Lung (tissue), 12 donors: ENCODE results near the gene CYGB. TPM values are rescaled to one million over a fixed set of nuclear protein-coding genes. Genes with fewer than 3 reads are reported as not detected.

Source experiments
- ATAC-seq: fragments of 200-7000 bp; cut with Tn5 transposase; one replicate; pipeline ENCODE4 v1.9.1; 2020; ENCODE audit warnings: moderate number of reproducible peaks; ENCODE audit not compliant: insufficient read depth, low FRiP score
- DNase-seq, 3 donors: peaks; one replicate each; pipeline ENCODE4 v3.0.0-alpha.2; 2013 to 2017
- H3K27ac ChIP-seq, 2 donors: one replicate each; pipeline ENCODE4 v1.5.1; 2013; ENCODE audit warnings: mild to moderate bottlenecking in 2 of 2, moderate library complexity in 2 of 2, control low read depth in 1 of 2, inconsistent platforms in 1 of 2, low read depth in 1 of 2, low read length in 1 of 2
- H3K27me3 ChIP-seq, 3 donors: one replicate each; pipeline ENCODE4 v1.5.1; 2013; ENCODE audit warnings: low read length in 2 of 3; ENCODE audit not compliant: control insufficient read depth in 3 of 3, insufficient read depth in 3 of 3
- H3K36me3 ChIP-seq, 4 donors: one replicate each; pipeline ENCODE4 v1.5.1; 2013; ENCODE audit warnings: low read length in 4 of 4, mild to moderate bottlenecking in 1 of 4, moderate library complexity in 1 of 4; ENCODE audit not compliant: control insufficient read depth in 4 of 4, insufficient read depth in 4 of 4
- H3K4me1 ChIP-seq, 5 donors: one replicate each; pipeline ENCODE4 v1.5.1; 2013; ENCODE audit warnings: low read length in 5 of 5, mild to moderate bottlenecking in 2 of 5, moderate library complexity in 1 of 5; ENCODE audit not compliant: control insufficient read depth in 5 of 5, insufficient read depth in 5 of 5
- H3K4me3 ChIP-seq: one replicate; pipeline ENCODE4 v1.5.1; 2013; ENCODE audit warnings: mild to moderate bottlenecking, control low read depth, moderate library complexity
- H3K9ac ChIP-seq, 2 donors: one replicate each; pipeline ENCODE4 v1.5.1; 2013; ENCODE audit warnings: low read length in 2 of 2, control low read depth in 1 of 2; ENCODE audit not compliant: insufficient read depth in 1 of 2
- H3K9me3 ChIP-seq, 4 donors: one replicate each; pipeline ENCODE4 v1.5.1; 2013; ENCODE audit warnings: low read length in 3 of 4, mild to moderate bottlenecking in 1 of 4, moderate library complexity in 1 of 4; ENCODE audit not compliant: control insufficient read depth in 4 of 4, insufficient read depth in 3 of 4
- WGBS, 2 donors: extraction: QIAGEN DNeasy Blood & Tissue Kit; methylation state at CpG; one replicate each; pipeline ENCODE4 v1.1.7; 2013; 5-methylcytosine and 5-hydroxymethylcytosine counted together
- polyA plus RNA-seq, 2 donors: library from polyadenylated mRNA; stranded (reverse); fragments of 200-250 nt; gene quantifications; one replicate each; pipeline ENCODE4 v1.2.1, GENCODE V29; 2013
- total RNA-seq, 2 donors: library from RNA; depleted of rRNA in 1 of 2; stranded (reverse); fragments of >200 nt in 1 of 2; gene quantifications; one replicate each; pipeline ENCODE4 v1.2.1, GENCODE V29; 2014 to 2021
- TF ChIP-seq, protein P1 (sequence below): IDR thresholded peaks from 2 replicates; pipeline ENCODE4 v1.5.1; 2012; ENCODE audit warnings: mild to moderate bottlenecking; ENCODE audit errors: control extremely low read depth, extremely low read depth
- donor health status: control.
- donor health status: control.
- donor health status: Bipolar disorder and iron deficiency.
- donor health status: healthy.
- donor health status: DM: yes; HTN: yes; CAD: no.

Gene CYGB
- total and polyA plus RNA-seq, 4 donors: 15.9 to 30.4 (median 20.7) TPM

DNA sequence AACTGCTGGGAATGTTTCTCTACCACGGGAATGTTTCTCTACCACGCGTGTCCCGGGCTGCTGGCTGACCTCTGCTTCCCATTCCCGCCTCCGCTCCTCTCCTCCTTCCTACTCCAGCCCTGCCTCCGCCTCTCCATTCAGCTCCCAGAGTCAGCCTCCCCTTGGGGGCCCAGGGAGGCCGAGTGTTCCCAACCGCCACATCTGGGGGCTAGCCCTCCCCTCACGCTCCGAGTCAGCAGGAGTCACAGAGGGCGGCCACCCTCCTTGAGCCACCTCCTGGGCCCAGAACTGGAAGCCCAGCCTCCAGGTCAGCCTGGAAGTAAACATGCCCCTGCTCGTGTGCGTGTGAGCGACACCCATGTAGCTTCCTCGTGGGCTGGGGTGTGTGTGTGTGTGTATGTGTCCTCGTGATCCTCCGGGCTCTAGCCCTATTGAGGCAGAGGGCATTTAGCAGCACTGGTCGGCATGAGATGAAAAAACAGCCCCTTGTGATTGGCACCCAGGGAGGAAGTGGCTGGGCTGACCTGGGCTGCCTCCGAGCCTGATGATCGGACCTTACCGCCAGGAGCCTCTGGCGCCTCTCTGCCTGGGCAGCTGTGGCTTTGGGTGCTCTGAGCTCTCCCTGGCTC is 7.3 kb downstream of the CYGB start:
- peak overlapping the region; percentile 94 to 96 for H3K27ac ChIP-seq
- no peaks in the 10 kb centered on the region for H3K9me3 ChIP-seq
- ATAC-seq: peak; percentile 7
- no peak overlapping the region for H3K4me3 ChIP-seq
- 47 to 72% methylated on average over 23 of the region's 23 CpGs for WGBS, 2 donors
- TF ChIP-seq, protein P1, sequence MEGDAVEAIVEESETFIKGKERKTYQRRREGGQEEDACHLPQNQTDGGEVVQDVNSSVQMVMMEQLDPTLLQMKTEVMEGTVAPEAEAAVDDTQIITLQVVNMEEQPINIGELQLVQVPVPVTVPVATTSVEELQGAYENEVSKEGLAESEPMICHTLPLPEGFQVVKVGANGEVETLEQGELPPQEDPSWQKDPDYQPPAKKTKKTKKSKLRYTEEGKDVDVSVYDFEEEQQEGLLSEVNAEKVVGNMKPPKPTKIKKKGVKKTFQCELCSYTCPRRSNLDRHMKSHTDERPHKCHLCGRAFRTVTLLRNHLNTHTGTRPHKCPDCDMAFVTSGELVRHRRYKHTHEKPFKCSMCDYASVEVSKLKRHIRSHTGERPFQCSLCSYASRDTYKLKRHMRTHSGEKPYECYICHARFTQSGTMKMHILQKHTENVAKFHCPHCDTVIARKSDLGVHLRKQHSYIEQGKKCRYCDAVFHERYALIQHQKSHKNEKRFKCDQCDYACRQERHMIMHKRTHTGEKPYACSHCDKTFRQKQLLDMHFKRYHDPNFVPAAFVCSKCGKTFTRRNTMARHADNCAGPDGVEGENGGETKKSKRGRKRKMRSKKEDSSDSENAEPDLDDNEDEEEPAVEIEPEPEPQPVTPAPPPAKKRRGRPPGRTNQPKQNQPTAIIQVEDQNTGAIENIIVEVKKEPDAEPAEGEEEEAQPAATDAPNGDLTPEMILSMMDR: no peak
- H3K27me3 ChIP-seq: no peaks in the 10 kb centered on the region
- peaks cover 0 to 53% (median 29%) of the 10 kb centered on the region in 5 donors for H3K4me1 ChIP-seq
- DNase-seq: no peak
- H3K36me3 ChIP-seq: peaks cover 0 to 4% (median 0%) of the 10 kb centered on the region in 4 donors
- no peak overlapping the region for H3K9ac ChIP-seq

DNA sequence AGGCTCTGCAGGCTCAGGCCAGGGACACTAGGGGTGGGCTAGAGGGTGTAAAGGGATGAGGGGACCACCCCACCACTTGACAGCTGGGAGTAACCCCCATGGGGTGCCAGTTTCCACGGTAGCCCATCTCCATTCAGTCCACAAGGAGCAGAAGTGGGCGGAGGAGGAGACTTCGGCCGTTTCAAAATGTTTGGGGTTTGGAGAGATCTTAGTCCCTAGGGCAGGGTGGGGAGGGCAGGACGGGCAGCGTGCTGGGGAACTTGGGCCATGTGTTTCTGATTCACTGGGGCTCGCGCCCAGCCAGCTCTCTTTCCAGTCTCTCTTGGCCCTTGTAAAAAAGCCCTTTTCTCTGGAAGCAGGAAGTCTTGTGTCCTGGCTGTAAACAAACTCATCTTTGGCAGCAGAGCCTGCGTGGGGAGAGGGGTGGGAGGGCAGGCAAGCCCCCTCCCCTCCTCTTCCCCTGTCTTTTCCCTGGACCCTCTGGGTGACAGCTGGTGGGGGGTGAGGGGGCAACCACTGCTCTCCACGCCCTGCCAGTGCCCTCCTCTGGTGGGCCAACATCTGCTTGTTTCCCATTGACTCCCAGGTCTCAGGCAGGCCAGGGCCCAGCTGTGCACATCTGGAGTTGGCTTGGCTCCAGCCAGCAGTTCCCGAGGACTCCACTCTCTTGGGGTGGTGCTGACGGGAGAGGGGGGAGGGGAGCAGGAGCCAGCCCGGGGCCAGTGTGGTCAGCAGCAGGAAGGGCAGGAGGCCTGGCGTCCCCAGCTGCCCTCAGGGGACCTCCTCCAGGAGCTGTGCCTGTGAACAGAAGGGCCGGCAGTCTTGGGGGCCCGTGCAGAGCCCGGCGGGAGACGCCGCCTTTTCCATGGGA is 8.1 kb downstream of the CYGB start:
- Histone ChIP-seq H3K9me3 (no peaks in the 10 kb centered on the region), H3K36me3 (peaks cover 0 to 4% (median 0%) of the 10 kb centered on the region in 4 donors), H3K4me3 (no peak overlapping the region), H3K9ac (no peak overlapping the region), H3K27me3 (no peaks in the 10 kb centered on the region), H3K4me1 (peaks cover 0 to 56% (median 30%) of the 10 kb centered on the region in 5 donors), H3K27ac (peak overlapping the region; percentile 94 to 96)
- ATAC-seq (peak; percentile 70), DNase-seq (peak; percentile 98 to 99 (median 99))
- TF ChIP-seq, protein P1: no peak
- 29 to 47% methylated on average over 20 of the region's 20 CpGs for WGBS, 2 donors

DNA sequence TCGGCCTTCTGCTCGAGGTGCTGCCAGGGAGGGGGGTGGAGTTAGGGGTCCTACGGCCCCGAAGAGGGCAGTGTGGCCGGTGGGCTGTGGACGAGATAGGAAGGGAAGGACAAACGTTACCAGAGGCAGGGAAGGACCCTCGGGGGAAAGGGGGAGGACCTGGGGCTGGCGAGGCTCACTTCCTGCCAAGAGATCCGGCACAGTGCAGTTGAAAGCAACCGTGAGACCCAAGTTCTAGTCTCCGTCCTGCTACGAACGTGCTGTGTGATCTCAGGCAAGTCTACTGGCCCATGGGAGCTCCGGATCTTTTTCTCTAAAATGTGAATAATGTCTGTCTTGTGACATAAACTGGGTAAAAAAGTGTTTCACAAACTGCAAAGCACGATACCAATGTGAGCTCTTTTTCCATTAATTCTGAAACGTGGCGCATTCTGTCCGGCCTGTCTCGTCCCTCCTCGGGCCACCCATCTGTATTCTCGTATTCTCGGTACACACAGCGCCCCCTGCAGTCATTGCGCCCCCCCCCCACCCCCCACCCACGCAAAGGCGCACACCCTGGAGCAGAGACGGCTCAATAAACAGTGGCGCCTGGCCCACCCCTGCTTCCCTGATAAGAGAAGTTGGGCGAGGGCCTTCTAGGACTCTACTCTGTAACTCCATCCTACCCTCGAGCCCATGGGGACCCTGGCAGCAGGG is 8.8 kb downstream of the CYGB start:
- no peak for ATAC-seq

More for the DNA sequence above, 8.8 kb downstream of the CYGB start:
- WGBS, 2 donors: 53 to 60% methylated on average over 31 of the region's 31 CpGs
- Histone ChIP-seq H3K9ac (no peak overlapping the region), H3K4me3 (no peak overlapping the region), H3K27ac (peak overlapping the region; percentile 94 to 96), H3K9me3 (no peaks in the 10 kb centered on the region), H3K27me3 (no peaks in the 10 kb centered on the region), H3K4me1 (peaks cover 0 to 58% (median 30%) of the 10 kb centered on the region in 5 donors), H3K36me3 (peaks cover 0 to 4% (median 0%) of the 10 kb centered on the region in 4 donors)
- TF ChIP-seq, protein P1: no peak
- peak in 2 of 3 donors; percentile 69 to 77 for DNase-seq
